Superior temporal gyrus (tissue), 1 donor: ENCODE measurements around the gene KIF3C.
"Not testable (repeated sequence)": the region's sequence is repeated elsewhere in the genome, so short reads cannot be mapped to it uniquely, and the experiment has no call there.

Source experiments
- DNase-seq: peaks from one replicate; pipeline ENCODE4 v3.0.0-alpha.2; 2016; ENCODE audit errors: extremely low spot score

Gene KIF3C

DNA sequence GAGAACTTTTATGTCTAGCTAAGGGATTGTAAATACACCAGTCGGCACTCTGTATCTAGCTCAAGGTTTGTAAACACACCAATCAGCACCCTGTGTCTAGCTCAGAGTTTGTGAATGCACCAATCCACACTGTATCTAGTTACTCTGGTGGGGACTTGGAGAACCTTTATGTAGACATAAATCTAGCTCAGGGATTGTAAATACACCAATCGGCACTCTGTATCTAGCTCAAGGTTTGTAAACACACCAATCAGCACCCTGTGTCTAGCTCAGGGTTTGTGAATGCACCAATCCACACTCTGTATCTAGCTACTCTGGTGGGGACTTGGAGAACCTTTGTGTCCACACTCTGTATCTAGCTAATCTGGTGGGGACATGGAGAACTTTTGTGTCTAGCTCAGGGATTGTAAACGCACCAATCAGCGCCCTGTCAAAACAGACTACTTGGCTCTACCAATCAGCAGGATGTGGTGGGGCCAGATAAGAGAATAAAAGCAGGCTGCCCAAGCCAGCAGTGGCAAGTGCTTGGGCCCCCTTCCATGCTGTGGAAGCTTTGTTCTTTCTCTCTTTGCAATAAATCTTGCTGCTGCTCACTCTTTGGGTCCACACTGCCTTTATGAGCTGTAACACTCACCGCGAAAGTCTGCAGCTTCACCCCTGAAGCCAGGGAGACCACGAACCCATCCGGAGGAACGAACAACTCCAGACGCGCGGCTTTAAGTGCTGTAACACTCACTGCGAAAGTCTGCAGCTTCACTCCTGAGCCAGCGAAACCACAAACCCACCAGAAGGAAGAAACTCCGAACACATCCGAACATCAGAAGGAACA is 66.1 kb downstream of the KIF3C start:
- not testable (repeated sequence) for DNase-seq

DNA sequence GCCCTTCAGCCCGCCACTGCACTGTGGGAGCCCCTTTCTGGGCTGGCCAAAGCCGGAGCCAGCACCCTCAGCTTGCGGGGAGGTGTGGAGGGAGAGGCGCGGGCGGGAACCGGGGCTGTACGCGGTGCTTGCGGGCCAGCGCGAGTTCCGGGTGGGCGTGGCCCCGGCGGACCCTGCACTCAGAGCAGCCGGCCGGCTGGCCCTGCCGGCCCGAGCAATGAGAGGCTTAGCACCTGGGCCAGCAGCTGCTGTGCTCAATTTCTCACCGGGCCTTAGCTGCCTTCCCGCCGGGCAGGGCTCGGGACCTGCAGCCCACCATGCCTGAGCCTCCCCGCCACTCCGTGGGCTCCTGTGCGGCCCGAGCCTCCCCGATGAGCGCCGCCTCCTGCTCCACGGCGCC is 66.9 kb downstream of the KIF3C start:
- not testable (repeated sequence) for DNase-seq

DNA sequence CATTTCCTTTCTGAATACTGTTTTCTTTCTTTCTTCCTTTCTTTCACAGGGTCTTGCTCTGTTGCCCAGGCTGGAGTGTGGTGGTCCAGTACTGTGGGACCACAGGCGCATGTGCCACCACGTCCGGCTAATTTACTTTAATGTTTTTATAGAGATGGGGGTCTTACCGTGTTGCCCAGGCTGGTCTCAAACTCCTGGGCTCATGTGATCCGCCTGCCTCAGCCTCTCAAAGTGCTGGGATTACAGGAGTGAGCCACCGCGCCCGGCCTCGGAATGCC is 68.7 kb downstream of the KIF3C start:
- DNase-seq = not testable (repeated sequence)

DNA sequence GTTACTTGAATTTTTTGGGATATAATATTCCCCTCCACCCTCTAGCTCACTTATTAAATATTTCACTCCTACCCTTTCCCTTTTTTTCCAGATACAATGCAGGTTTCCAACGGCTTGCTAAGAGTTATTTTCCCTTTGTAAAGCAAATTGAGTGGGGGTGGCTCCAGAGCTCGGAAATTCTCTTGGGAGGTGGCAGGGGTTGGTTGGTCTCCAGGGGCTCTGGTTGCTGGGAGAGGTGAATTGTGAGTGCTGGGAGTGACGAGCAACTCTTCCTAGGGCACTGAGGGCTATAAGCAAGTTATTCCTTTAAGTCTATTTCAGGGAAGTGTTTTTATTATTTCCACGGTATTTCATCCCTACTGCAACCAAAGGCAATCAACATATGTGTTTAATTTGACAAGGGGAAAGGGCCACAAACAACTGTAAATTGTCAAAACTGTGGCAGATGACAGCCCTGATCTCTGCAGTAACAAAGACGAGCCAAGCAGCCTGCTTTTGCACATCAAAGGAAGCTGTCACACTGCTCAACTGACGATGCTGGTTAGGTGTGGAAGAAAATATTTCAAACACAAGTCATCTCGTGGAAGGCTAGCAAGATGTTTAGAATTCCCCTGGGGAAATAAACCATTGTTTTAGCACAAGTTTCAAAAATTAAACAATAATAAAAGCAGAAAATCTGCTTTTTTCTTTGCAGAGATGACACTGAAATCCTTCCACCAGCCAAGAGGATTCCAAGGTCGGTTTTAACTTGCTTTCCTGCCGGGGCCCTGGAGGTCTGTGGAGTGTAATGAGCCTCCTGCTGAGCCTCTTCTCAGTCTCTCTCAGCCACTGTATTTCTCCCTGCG is 69.2 kb downstream of the KIF3C start:
- DNase-seq = no peak

DNA sequence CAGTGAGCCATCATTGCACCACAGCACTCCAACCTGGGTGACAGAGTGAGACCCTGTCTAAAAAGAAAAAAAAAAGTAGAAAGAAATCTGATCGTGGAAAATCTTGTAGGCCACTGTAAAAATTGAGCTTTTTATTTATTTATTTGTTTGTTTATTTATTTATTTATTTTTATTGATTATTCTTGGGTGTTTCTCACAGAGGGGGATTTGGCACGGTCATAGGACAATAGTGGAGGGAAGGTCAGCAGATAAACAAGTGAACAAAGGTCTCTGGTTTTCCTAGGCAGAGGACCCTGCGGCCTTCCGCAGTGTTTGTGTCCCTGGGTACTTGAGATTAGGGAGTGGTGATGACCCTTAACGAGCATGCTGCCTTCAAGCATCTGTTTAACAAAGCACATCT is 72.7 kb downstream of the KIF3C start:
- DNase-seq = not testable (repeated sequence)

DNA sequence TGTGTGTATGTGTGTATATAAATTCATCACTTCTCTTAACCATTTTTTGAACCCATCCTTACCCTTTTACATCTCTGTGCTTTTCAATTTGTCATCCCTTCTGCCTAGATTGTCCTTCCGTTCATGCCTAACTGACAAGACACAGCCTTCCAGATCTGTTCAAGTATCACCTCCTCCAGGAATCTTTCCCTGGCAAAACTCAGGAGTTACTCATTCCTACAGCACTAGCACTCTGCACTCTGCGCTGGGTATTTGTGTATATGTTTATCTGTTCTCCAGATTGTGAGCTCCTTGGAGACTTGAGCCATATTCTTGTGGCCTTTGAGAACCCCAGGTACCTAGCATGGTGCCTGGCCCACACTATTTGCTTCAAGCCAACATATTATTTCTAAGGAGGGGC is 77.2 kb downstream of the KIF3C start:
- no peak for DNase-seq

DNA sequence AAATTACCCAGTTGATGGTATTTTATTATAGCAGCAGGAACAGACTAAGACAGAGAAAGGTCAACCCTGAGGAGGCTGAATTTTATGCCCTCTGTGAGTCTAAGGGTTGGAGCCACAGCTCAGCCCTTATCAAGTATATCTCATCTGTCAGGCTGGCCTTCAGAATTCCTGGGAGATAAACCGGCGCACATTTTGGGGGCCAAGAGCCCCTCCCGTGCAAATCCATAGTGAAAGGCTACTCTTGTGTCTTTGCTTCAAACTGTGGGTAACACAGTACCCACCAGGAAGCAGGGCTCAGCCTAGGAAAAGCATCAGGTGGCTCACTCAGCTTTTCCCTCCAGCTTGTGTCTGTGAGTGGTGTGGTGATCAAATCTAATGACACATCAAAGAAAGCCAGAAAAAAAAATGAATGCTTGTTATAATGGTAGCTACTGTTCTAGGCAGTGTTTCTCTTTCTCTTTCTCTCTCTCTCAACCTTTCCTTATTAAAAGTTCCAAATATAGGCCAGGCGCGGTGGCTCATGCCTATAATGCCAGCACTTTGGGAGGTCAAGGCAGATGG is 79.0 kb downstream of the KIF3C start:
- no peak for DNase-seq

DNA sequence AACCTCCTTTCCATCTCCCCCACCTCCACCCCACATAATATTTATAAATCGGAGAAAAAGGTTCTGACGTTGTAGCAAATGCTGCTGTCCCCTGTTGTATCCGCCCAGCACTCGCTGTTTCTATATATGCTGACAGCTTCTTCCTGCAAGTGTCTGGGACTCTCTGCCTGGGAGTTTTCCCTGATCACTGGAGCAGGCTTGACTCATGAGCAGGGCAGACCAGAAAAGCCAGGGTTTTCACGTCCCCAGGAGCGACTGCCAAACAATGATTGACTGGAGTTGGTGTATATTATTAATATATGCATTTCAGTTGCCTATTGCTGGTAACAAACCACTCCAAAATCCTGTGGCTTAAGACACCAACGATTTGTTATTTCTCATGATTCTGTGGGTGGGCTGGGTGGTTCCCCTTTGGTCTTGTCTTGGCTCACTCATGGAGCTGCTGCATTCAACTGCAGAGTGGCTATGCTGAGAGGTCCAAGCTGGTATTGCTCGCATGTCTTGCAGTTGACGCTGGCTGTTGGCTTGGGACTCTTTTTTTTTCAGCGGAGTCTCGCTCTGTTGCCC is 82.8 kb downstream of the KIF3C start:
- no peak for DNase-seq

DNA sequence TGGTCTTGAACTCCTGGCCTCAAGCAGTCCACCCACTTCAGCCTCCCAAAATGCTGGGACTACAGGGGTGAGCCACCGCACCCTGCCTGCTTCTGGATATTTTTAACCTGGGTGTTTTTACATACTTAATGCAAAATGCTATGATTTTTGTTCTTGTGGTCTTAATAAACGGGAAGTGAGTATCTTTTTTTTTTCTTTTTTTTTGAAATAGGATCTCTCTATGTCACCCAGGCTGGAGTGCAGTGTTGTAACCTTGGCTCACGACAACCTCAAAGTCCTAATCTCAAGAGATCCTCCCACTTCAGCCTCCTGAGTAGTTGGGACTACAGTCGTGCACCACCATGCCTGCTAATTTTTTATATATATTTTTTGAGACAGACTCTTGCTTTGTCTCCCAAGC is 84.8 kb downstream of the KIF3C start:
- no peak for DNase-seq

DNA sequence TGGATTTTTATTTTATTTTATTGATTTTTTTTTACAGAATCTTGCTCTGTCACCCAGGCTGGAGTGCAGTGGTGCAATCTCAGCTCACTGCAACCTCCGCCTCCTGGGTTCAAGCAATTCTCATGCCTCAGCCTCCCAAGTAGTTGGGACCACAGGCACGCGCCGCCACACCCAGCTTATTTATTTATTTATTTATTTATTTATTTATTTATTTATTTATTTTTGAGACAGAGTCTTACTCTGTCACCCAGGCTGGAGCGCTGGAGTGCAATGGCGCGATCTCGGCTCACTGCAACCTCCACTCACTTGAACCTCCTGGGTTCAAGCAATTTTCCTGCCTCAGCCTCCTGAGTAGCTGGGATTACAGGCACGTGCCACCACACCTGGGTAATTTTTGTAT is 86.0 kb downstream of the KIF3C start:
- DNase-seq = not testable (repeated sequence)

DNA sequence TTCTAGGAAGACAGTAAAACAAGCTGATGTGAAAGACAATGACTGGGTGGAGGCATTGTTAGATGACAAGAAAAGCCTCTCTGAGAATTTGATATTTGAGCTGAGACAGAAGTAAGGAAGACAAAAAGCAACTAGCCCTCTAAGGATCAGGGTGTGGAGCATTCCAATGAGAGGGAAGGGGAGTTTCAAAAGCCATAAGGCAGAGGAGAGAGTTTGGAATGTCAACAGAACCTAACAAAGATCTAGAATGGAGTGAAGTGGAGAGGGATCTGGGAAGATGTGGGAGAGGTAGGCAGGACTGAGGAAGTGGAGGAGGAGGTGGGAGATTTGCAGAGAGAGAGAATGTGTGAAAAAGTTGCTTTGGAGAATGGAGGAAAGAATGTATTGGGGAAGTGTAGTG is 86.7 kb downstream of the KIF3C start:
- no peak for DNase-seq

DNA sequence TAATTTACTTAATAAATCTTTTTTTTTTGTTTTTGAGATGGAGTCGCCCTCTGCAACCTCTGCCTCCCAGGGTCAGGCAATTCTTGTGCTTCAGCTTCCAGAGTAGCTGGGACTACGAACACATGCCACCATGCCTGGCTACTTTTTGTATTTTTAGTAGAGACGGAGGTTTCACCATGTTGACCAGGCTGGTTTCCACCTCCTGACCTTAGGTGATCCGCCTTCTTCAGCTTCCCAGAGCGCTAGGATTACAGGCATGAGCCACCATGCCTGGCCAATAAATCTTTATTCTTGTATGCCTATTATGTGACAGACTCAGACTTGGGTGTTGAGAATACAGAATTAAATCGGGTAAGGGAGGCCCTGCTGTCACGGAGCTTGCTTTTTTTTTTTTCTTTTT is 87.3 kb downstream of the KIF3C start:
- no peak for DNase-seq

DNA sequence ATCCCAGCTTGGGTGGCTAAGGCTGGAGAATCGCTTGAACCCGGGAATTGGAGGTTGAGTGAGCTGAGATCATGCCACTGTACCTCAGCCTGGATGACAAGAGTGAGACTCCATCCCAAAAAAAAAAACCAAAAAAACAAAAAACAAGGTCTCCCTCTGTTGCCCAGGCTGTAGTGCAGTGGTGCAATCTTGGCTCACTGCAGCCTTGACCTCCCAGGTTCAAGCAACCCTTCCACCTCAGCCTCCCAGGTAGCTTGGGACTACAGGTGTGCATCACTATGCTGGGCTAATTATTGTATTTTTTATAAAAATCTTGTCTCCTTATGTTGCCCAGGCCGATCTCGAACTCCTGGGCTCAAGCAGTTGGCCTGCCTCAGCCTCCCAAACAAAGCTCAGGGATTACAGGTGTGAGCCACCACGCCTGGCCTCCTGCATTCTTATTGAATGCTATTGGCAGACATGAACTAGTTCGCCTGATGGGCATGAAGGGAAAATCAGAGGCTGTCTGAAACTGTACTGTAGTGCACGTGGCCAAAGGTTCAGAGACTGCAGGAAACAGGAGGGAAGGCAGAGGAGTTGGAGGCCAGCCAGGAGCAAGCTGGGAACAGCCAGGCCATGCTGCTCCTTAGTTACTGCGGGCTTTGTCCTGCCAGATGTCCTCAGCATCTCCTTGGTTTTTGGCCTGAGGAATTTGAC is 88.0 kb downstream of the KIF3C start:
- DNase-seq = no peak

DNA sequence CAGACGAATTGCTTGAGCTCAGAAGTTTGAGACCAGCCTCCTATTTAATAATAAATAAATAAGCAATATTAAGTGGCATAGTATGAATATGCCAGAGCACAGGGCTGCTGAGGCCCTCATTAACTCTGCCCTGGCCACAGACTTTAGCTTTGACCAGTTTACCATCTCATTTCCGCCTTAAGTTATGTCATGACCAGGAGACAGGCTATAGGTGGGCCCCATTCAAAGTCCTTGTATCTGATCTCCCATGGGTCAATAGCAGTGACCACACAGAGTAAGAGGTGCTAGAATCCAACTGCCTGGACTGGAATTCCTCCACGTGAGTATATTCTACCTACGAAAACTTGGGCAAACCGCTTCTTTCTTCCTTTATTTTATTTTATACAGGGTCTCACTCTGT is 90.6 kb downstream of the KIF3C start:
- DNase-seq = no peak

DNA sequence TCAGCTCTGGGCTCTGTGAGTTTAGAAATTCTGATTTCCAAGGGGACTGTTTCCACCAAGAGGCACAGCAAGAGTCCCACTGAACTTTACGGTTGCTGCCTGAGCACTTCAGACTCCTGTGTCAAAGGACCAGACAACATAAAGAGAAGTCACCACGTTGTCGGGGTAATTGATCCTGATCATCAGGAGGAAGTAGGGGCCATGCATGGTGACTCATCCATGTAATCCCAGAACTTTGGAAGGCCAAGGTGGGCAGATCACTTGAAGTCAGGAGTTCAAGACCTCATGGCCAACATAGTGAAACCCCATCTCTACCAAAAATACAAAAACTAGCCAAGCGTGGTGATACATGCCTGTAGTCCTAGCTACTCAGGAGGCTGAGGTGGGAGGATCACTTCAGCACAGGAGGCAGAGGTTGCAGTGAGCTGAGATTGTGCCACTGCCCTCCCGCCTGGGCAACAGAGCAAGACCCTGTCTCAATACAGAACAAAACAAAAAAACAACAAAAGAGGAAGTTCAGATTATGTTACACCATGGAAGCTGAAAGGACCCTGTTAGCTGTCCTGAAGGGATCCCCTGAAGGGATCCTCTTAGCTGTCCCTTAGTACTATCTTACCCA is 94.6 kb downstream of the KIF3C start:
- DNase-seq = no peak

DNA sequence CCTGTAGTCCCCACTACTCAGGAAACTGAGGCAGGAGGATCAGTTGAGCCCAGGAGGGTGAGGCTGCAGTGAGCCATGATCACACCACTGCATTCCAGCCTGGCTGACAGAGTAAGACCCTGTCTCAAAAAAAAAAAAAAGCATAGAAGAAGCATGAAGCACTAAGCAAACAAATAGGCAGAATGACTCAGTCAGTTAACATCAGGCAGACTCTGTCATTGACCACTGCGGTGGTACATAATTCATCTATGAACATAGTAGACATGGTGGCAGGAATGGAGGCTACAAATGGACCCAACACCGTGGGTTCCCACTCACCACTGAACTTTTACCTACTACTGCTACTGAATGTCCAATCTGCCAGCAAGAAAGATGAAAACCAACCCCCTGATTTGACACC is 96.4 kb downstream of the KIF3C start:
- DNase-seq = no peak

DNA sequence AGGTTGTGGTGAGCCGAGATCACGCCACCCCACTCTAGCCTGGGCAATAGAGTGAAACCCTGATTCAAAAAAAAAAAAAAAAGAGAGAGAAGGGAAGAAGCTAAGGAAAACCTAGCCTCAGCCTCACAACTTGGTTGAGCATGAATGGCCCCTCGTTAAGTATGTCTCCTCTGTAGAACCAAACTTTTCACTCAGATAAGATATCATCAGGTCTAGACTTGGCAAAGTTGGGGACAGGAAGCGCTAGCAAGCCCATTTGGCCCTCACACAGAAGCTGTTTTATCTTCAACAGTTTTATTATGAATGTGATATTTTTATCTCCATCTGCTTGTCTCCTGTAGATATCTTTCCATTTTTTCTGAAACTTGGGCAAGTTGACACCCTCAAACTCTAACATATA is 100.5 kb downstream of the KIF3C start:
- no peak for DNase-seq

DNA sequence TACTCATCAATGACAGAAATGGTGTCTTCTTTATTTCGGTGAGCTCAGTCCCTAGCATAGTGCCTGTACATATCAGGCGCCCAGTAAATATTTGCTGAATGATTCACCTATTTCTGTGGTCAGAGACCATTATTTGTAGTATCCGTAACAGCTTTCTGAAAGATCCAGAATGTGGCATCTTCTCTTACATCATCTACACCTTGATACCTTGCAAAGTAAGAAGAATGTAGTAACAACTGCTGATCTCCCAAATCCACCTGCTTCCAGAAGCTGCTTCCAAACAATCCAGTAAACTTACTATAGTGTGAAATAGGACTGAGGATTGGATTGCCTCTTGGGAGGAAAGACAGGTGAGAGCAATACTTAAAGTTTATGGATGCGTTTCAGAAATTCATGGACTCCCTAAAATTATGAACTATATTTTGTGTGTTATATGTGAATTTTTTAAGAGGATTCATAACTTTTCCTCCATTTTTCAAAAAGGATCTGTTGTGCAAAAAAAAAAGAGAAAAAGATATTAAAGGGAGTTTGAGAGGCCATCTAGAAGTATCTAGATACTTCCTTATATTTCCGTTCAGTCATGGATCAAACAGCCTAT is 103.1 kb downstream of the KIF3C start:
- DNase-seq = no peak

DNA sequence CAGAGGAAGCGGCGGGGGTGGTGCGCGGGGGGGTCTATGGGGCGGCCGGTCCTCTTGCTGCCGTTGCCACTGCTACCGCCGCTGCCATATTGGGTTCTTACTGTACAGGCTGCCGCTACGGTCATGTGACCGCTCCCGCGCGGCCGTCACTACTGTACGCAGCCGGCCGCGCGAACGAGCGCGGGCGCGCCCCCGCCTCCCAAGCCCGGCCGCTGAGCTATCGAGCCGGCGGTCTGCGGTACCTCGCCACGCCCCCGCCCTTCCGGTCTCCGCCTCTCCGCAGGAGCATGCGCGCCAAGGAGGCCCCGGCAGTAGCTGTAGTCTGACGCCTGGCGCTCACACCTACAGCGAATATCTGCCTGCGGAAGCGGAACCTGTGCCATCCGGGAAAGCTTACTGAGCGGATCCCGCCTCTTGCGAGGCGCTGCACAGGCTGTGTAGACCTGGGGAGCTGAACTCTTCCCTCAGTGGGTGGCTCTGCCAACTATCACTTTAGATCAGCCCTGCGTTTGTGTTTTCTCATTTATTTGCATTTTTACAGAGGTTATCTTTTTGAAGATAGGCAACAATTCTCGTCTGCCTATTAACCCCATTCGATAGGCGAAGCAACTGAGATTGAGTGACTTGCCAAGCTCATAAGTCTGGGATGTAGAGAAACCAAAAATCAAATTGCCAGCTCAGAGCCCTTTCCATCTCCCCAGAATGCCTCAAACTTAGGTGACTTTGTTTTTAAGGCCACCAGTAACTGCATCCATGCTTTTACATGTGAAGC is 103.8 kb downstream of the KIF3C start, which contains the start of gene ASXL2:
TSS of gene ASXL2 (minus strand) at position 127 of the 772 bp plus-strand sequence. CDS start 265 bp downstream, outside the sequence.
- peak; percentile 97 for DNase-seq
